Neural cell (in vitro differentiated cells): ENCODE data around the gene FOXI3.

Source experiments
- EZH2 ChIP-seq: fragments of 200-600, 300-800 bp; shearing (Covaris generic), sonication (generic); IDR thresholded peaks from 2 replicates; pipeline ENCODE4 v1.6.1; 2014; ENCODE audit warnings: antibody characterized with exemption, low read length, borderline replicate concordance, mild to moderate bottlenecking; ENCODE audit not compliant: insufficient read depth, poor library complexity, severe bottlenecking
- RAD21 ChIP-seq: fragments of 450-650 bp; conservative IDR thresholded peaks from 2 replicates; pipeline ENCODE4 v1.6.1; 2014; ENCODE audit warnings: antibody characterized with exemption, mild to moderate bottlenecking, moderate library complexity
- TF ChIP-seq, protein P1 (sequence below): fragments of 450-650 bp; IDR thresholded peaks from 2 replicates; pipeline ENCODE4 v1.5.1; 2014; ENCODE audit warnings: antibody characterized with exemption, mild to moderate bottlenecking, moderate library complexity; ENCODE audit not compliant: poor library complexity, severe bottlenecking

- no peak for TF ChIP-seq RAD21
- TF ChIP-seq, protein P1, sequence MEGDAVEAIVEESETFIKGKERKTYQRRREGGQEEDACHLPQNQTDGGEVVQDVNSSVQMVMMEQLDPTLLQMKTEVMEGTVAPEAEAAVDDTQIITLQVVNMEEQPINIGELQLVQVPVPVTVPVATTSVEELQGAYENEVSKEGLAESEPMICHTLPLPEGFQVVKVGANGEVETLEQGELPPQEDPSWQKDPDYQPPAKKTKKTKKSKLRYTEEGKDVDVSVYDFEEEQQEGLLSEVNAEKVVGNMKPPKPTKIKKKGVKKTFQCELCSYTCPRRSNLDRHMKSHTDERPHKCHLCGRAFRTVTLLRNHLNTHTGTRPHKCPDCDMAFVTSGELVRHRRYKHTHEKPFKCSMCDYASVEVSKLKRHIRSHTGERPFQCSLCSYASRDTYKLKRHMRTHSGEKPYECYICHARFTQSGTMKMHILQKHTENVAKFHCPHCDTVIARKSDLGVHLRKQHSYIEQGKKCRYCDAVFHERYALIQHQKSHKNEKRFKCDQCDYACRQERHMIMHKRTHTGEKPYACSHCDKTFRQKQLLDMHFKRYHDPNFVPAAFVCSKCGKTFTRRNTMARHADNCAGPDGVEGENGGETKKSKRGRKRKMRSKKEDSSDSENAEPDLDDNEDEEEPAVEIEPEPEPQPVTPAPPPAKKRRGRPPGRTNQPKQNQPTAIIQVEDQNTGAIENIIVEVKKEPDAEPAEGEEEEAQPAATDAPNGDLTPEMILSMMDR, result no peak
- no peak for TF ChIP-seq EZH2
Observed at GRCh38 chr2:88458633-88459032, 6.1 kb upstream of the FOXI3 start.
